ENCODE results near the gene ARHGAP24. TPM values are rescaled to one million over a fixed set of nuclear protein-coding genes. Genes with fewer than 3 reads are reported as not detected.

The ARHGAP24 gene
- total and polyA plus RNA-seq, 12 donors, result 0.72 to 53.4 (median 4.4) TPM

DNA sequence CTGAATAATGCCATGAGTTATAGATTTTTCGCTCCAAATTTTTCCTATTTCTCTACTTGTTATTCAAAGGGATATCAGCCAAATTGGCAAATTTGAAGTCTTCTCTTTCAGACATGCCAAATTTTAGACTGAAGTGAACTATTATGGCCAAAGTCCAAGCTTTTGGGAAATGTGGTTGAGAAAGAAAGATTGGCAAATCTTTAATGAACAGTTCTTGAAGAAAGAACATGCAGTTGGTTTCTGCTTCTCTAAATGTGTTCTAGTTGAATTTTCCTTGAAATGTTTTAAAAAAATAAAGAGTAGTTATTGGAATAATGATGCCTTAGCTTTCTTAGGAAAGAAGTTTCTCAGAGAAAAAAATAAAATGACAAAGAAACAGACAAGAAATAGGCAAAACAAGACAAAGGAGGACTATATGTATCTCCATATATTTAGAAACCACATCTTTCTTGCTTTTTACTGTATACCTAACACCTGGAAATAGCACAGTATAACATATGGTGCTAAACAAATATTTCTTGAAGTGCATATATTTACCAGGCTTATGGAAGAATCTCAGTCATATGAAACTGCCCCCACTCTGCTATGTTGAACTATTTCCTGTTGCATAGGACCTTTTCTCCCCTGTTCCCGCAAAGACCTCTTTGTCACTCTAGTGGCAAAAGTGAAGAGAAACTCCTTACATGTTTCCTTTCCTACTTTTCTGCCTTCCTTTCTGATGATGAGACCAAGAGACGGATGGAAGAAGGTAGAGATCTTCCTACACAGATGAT, 250.0 kb downstream of the ARHGAP24 start:
- H3K36me3 ChIP-seq (replicated peaks in 1 of 2), result no peaks in the 10 kb centered on the region
- no peak overlapping the region for H3K4me3 ChIP-seq
- DNase-seq, result no peak
- intact Hi-C loops (cut with DNase I), result no loop called here
- no peaks in the 10 kb centered on the region for H3K27me3 ChIP-seq
- no peaks in the 10 kb centered on the region for H3K9me3 ChIP-seq (replicated peaks in 1 of 3)
- H3K27ac ChIP-seq, result peak overlapping the region; percentile 6 to 84 (median 49)
- WGBS, 4 donors, result 76 to 87% (median 78%) methylated on average over 3 of the region's 3 CpGs
- peaks cover 10 to 19% of the 10 kb centered on the region in 2 donors for H3K4me1 ChIP-seq (replicated peaks in 1 of 2)
- TF ChIP-seq POLR2A (IDR thresholded peaks at IDR 0.05), result no peak
- TF ChIP-seq, protein P1, sequence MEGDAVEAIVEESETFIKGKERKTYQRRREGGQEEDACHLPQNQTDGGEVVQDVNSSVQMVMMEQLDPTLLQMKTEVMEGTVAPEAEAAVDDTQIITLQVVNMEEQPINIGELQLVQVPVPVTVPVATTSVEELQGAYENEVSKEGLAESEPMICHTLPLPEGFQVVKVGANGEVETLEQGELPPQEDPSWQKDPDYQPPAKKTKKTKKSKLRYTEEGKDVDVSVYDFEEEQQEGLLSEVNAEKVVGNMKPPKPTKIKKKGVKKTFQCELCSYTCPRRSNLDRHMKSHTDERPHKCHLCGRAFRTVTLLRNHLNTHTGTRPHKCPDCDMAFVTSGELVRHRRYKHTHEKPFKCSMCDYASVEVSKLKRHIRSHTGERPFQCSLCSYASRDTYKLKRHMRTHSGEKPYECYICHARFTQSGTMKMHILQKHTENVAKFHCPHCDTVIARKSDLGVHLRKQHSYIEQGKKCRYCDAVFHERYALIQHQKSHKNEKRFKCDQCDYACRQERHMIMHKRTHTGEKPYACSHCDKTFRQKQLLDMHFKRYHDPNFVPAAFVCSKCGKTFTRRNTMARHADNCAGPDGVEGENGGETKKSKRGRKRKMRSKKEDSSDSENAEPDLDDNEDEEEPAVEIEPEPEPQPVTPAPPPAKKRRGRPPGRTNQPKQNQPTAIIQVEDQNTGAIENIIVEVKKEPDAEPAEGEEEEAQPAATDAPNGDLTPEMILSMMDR (IDR thresholded peaks at IDR 0.05), result no peak

DNA sequence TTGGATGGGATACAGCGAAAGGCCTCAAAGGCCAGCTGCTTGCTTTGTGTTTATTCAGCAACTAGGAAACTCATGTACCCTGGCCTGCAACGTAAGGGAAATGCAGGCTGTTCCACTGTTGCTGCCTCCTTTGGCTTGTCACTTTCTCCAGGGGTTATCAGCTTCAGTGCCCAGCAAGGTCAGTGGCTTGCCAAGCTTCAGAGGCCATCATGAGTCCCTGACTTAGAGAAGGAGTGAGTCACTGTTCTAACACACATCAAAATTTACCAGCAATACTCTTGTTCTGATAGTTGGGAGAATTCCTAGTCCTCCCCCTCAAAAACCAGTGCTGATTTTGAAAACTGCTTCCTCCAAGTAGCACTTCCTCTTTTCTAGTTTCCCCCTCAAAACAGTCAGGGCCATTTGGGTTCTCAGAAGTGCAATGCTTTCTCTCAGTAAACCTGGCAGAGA, 250.8 kb downstream of the ARHGAP24 start:
- TF ChIP-seq POLR2A (IDR thresholded peaks at IDR 0.05), result no peak
- TF ChIP-seq, protein P1 (IDR thresholded peaks at IDR 0.05), result no peak
- WGBS, 4 donors, result 31 to 46% (median 35%) methylated on average over 2 of the region's 2 CpGs
- Histone ChIP-seq H3K4me1 (replicated peaks in 1 of 2) (peaks cover 10 to 19% of the 10 kb centered on the region in 2 donors), H3K9me3 (replicated peaks in 1 of 3) (no peaks in the 10 kb centered on the region), H3K36me3 (replicated peaks in 1 of 2) (no peaks in the 10 kb centered on the region), H3K27me3 (no peaks in the 10 kb centered on the region), H3K4me3 (no peak overlapping the region), H3K27ac (peak overlapping the region; percentile 6 to 84 (median 49))
- DNase-seq, result peak; percentile 61 to 87 (median 84)
- intact Hi-C loops (cut with DNase I), result no loop called here

GRCh38 chr4:85726555-85726954, 251.6 kb downstream of the ARHGAP24 start:
- Histone ChIP-seq H3K27me3 (no peaks in the 10 kb centered on the region), H3K27ac (peak overlapping the region in 2 of 5 donors; percentile 74 to 84), H3K36me3 (replicated peaks in 1 of 2) (no peaks in the 10 kb centered on the region), H3K4me3 (no peak overlapping the region), H3K4me1 (replicated peaks in 1 of 2) (peaks cover 10 to 19% of the 10 kb centered on the region in 2 donors), H3K9me3 (replicated peaks in 1 of 3) (no peaks in the 10 kb centered on the region)
- no peak for TF ChIP-seq POLR2A (IDR thresholded peaks at IDR 0.05)
- TF ChIP-seq, protein P1 (IDR thresholded peaks at IDR 0.05), result no peak
- no peak for DNase-seq
- intact Hi-C loops (cut with DNase I), result no loop called here
- WGBS, 4 donors, result 82 to 90% (median 85%) methylated on average over 7 to 8 of the region's 8 CpGs

GRCh38 chr4:85728464-85728863, 253.5 kb downstream of the ARHGAP24 start:
- H3K4me1 ChIP-seq (replicated peaks in 1 of 2), result peaks cover 10 to 19% of the 10 kb centered on the region in 2 donors

More at GRCh38 chr4:85728464-85728863, 253.5 kb downstream of the ARHGAP24 start:
- Histone ChIP-seq H3K9me3 (replicated peaks in 1 of 3) (no peaks in the 10 kb centered on the region), H3K36me3 (replicated peaks in 1 of 2) (no peaks in the 10 kb centered on the region), H3K27me3 (no peaks in the 10 kb centered on the region), H3K27ac (no peak overlapping the region), H3K4me3 (no peak overlapping the region)
- TF ChIP-seq POLR2A (IDR thresholded peaks at IDR 0.05), result no peak
- TF ChIP-seq, protein P1 (IDR thresholded peaks at IDR 0.05), result no peak
- no peak for DNase-seq
- intact Hi-C loops (cut with DNase I), result no loop called here
